ENCODE data around the gene ADARB2. TPM values are rescaled to one million over a fixed set of nuclear protein-coding genes. Genes with fewer than 3 reads are reported as not detected.
"Not testable (repeated sequence)": the region's sequence is repeated elsewhere in the genome, so short reads cannot be mapped to it uniquely, and the experiment has no call there.

ADARB2 gene
- total RNA-seq, 4 donors from 2014 or later = 0.13 to 6.1 (median 0.57) TPM

GRCh38 chr10:1251769-1252168, 485.6 kb downstream of the ADARB2 start:
- no peak for DNase-seq (ENCODE audit: low spot score)
- TF ChIP-seq CTCF (IDR thresholded peaks at IDR 0.05) = no peak
- ATAC-seq (ENCODE audit: low FRiP score) = no peak

GRCh38 chr10:1249142-1249920, 488.0 kb downstream of the ADARB2 start:
- ATAC-seq (ENCODE audit: low FRiP score) = no peak
- no peak for TF ChIP-seq CTCF (IDR thresholded peaks at IDR 0.05)
- DNase-seq (ENCODE audit: low spot score) = no peak

- DNase-seq (ENCODE audit: low spot score); ATAC-seq (ENCODE audit: low FRiP score): not testable (repeated sequence)
Observed at GRCh38 chr10:1248262-1248630, 489.1 kb downstream of the ADARB2 start.

GRCh38 chr10:1247598-1248261, 489.6 kb downstream of the ADARB2 start:
- no peak for TF ChIP-seq CTCF (IDR thresholded peaks at IDR 0.05)
- no peak for DNase-seq (ENCODE audit: low spot score)
- ATAC-seq (ENCODE audit: low FRiP score) = no peak

GRCh38 chr10:1244493-1244892, 492.8 kb downstream of the ADARB2 start:
- DNase-seq (ENCODE audit: low spot score) (no peak), ATAC-seq (ENCODE audit: low FRiP score) (no peak)
- TF ChIP-seq CTCF (IDR thresholded peaks at IDR 0.05) = no peak

GRCh38 chr10:1243486-1244234, 493.7 kb downstream of the ADARB2 start:
- DNase-seq (ENCODE audit: low spot score) = no peak
- ATAC-seq (ENCODE audit: low FRiP score) = no peak
- no peak for TF ChIP-seq CTCF (IDR thresholded peaks at IDR 0.05)

GRCh38 chr10:1242975-1243374, 494.4 kb downstream of the ADARB2 start:
- DNase-seq (ENCODE audit: low spot score) (no peak), ATAC-seq (ENCODE audit: low FRiP score) (no peak)
- no peak for TF ChIP-seq CTCF (IDR thresholded peaks at IDR 0.05)
